Fibroblast of pulmonary artery (primary cell): ENCODE measurements around the gene SLC9C2.
"Not testable (repeated sequence)": the region's sequence is repeated elsewhere in the genome, so short reads cannot be mapped to it uniquely, and the experiment has no call there.

ENCODE experiments used
- DNase-seq: peaks from one replicate; pipeline ENCODE4 v3.0.0-alpha.2; 2010; ENCODE audit warnings: low read depth
- H3K4me3 ChIP-seq: replicated peaks from 2 replicates; pipeline ENCODE4 v1.5.1; 2011; ENCODE audit warnings: low read depth, mild to moderate bottlenecking, control low read depth, low read length, moderate library complexity
- CTCF ChIP-seq: IDR thresholded peaks from 2 replicates; pipeline ENCODE4 v1.5.1; 2011; ENCODE audit warnings: mild to moderate bottlenecking, control low read depth, low read length, inconsistent platforms; ENCODE audit errors: missing control alignments

SLC9C2 gene

GRCh38 chr1:173635116-173635515, 32.2 kb upstream of the SLC9C2 start, which contains the start of gene TEX50:
Gene TEX50, plus strand, starts transcription at chr1:173635338. Its CDS starts 184 bp downstream, at chr1:173635522.
- H3K4me3 ChIP-seq, result no peak within 1 kb of the TSS
- TF ChIP-seq CTCF, result no peak
- no peak for DNase-seq

GRCh38 chr1:173628888-173629287, 26.0 kb upstream of the SLC9C2 start:
- DNase-seq, result peak; percentile 13
- no peak for TF ChIP-seq CTCF

GRCh38 chr1:173627269-173627668, 24.4 kb upstream of the SLC9C2 start:
- no peak overlapping the region for H3K4me3 ChIP-seq
- TF ChIP-seq CTCF, result no peak
- no peak for DNase-seq

More at GRCh38 chr1:173628888-173629287, 26.0 kb upstream of the SLC9C2 start:
- H3K4me3 ChIP-seq, result no peak overlapping the region

GRCh38 chr1:173616859-173617258, 14.0 kb upstream of the SLC9C2 start:
- TF ChIP-seq CTCF, result no peak
- DNase-seq, result no peak
- no peak overlapping the region for H3K4me3 ChIP-seq

GRCh38 chr1:173613086-173613485, 10.2 kb upstream of the SLC9C2 start:
- not testable (repeated sequence) for DNase-seq, H3K4me3 ChIP-seq

GRCh38 chr1:173608503-173609216, 5.8 kb upstream of the SLC9C2 start:
- H3K4me3 ChIP-seq, result no peak overlapping the region
- DNase-seq, result no peak
- TF ChIP-seq CTCF, result no peak

- DNase-seq, result no peak
- TF ChIP-seq CTCF, result no peak
- H3K4me3 ChIP-seq, result no peak overlapping the region
Observed at GRCh38 chr1:173601588-173601987, 1.3 kb downstream of the SLC9C2 start.
